H1 (cell line): Measurements from ENCODE around the gene LDLRAD4.

ENCODE experiments used
- CHD1 ChIP-seq: IDR thresholded peaks from 2 replicates; pipeline ENCODE4 v1.6.1; 2012; ENCODE audit warnings: low read depth, low read length, improper control_type of control experiment
- CTCF ChIP-seq, 3 experiments: IDR thresholded peaks; 1 replicate in 2 of 3; 2 replicates in 1 of 3; pipeline versions ENCODE4 v1.5.1 to v1.6.1; 2011; ENCODE audit warnings: low read length in 3 of 3, mild to moderate bottlenecking in 3 of 3, inconsistent platforms in 2 of 3, low read depth in 1 of 3, moderate library complexity in 1 of 3; ENCODE audit not compliant: insufficient read depth in 1 of 3; ENCODE audit errors: control extremely low read depth in 1 of 3
- JUND ChIP-seq: IDR thresholded peaks from 2 replicates; pipeline ENCODE4 v1.6.1; 2011; ENCODE audit warnings: mild to moderate bottlenecking, improper control_type of control experiment, low read length
- POLR2A ChIP-seq, 2 experiments: IDR thresholded peaks; 1 replicate in 1 of 2; 2 replicates in 1 of 2; pipeline ENCODE4 v1.6.1; 2011; ENCODE audit warnings: low read depth in 2 of 2, low read length in 2 of 2, mild to moderate bottlenecking in 2 of 2; ENCODE audit errors: control extremely low read depth in 1 of 2

- TF ChIP-seq CTCF (IDR thresholded peaks at IDR 0.05; ENCODE audit: control extremely low read depth in 1 of 3, insufficient read depth in 1 of 3, low read depth in 1 of 3, low read length in 3 of 3), result no peak
- TF ChIP-seq POLR2A (IDR thresholded peaks at IDR 0.05; ENCODE audit: control extremely low read depth in 1 of 2, low read depth in 2 of 2, low read length in 2 of 2), result no peak
- no peak for TF ChIP-seq CHD1
- TF ChIP-seq JUND, result no peak
Measured at GRCh38 chr18:13241893-13242175, 23.3 kb downstream of the LDLRAD4 start.
